WTC11 (cell line): ENCODE data around the gene CCL8. TPM values are rescaled to one million over a fixed set of nuclear protein-coding genes. Genes with fewer than 3 reads are reported as not detected.

Experiments used
- ATAC-seq: fragments of 200-7000 bp; cut with Tn5 transposase; 2 replicates; pipeline ENCODE4 v1.10.0; 2021; ENCODE audit warnings: mild to moderate bottlenecking, moderate library complexity
- Bru-seq: library from RNA; stranded (reverse); fragments of 400-500 nt; gene quantifications from one replicate; lab custom pipeline; 2021; lab: Mats Ljungman, UMichigan
- CTCF ChIA-PET: fragments of 300-600 bp; sonication (Branson Sonifier 250); formaldehyde crosslinking; loops from one replicate; lab custom pipeline; 2021; ENCODE audit warnings: antibody characterized with exemption; lab: Charles Lee
- POLR2A ChIA-PET: fragments of 350-600 bp; sonication (Branson Sonifier 250); formaldehyde crosslinking; loops from one replicate; lab custom pipeline; 2021; ENCODE audit warnings: antibody characterized with exemption; lab: Charles Lee
- DNase-seq: peaks from one replicate; pipeline ENCODE4 v3.0.0; 2021; ENCODE audit warnings: low spot score
- H3K27ac Mint-ChIP-seq: 2 replicates; pipeline ENCODE4 v1.8.0; 2021; ENCODE audit warnings: mixed read lengths
- H3K27me3 Mint-ChIP-seq: 2 replicates; pipeline ENCODE4 v1.8.0; 2021; ENCODE audit warnings: low read depth, mild to moderate bottlenecking, moderate library complexity, mixed read lengths
- H3K36me3 Mint-ChIP-seq: 2 replicates; pipeline ENCODE4 v1.8.0; 2021; ENCODE audit warnings: mixed read lengths
- H3K4me1 Mint-ChIP-seq: 2 replicates; pipeline ENCODE4 v1.8.0; 2022; ENCODE audit warnings: mixed read lengths
- H3K4me3 Mint-ChIP-seq: 2 replicates; pipeline ENCODE4 v1.8.0; 2021; ENCODE audit warnings: mild to moderate bottlenecking, moderate library complexity, mixed read lengths
- H3K9me3 Mint-ChIP-seq: 2 replicates; pipeline ENCODE4 v1.8.0; 2021; ENCODE audit warnings: mixed read lengths
- ARID4B ChIP-seq: sonication (generic); formaldehyde crosslinking; IDR thresholded peaks from 2 replicates; pipeline ENCODE4 v1.8.0; 2023; ENCODE audit warnings: missing genetic modification reagents, mild to moderate bottlenecking, borderline replicate concordance
- CTCF ChIP-seq: fragments of 200-600 bp; IDR thresholded peaks from 2 replicates; pipeline ENCODE4 v1.8.0; 2022; ENCODE audit warnings: antibody characterized with exemption
- E2F5 ChIP-seq: sonication (generic); formaldehyde crosslinking; IDR thresholded peaks from 2 replicates; pipeline ENCODE4 v1.8.1; 2022; ENCODE audit warnings: mild to moderate bottlenecking, moderate library complexity, missing genetic modification reagents
- GABPB1 ChIP-seq: sonication (generic); formaldehyde crosslinking; IDR thresholded peaks from 2 replicates; pipeline ENCODE4 v1.8.1; 2023; ENCODE audit warnings: mild to moderate bottlenecking, missing genetic modification reagents
- GRHL2 ChIP-seq: fragments of 250-450 bp; sonication (Bioruptor Pico); IDR thresholded peaks from 2 replicates; pipeline ENCODE4 v1.8.0; 2022; ENCODE audit warnings: mild to moderate bottlenecking, moderate library complexity; ENCODE audit not compliant: insufficient replicate concordance, severe bottlenecking
- HMGXB4 ChIP-seq: sonication (generic); formaldehyde crosslinking; IDR thresholded peaks from 2 replicates; pipeline ENCODE4 v1.8.1; 2023; ENCODE audit warnings: mild to moderate bottlenecking, moderate library complexity, missing genetic modification reagents
- JAZF1 ChIP-seq: fragments of 250-450 bp; sonication (Bioruptor Pico); IDR thresholded peaks from 2 replicates; pipeline ENCODE4 v1.9.0; 2021; ENCODE audit warnings: moderate library complexity, mild to moderate bottlenecking, inconsistent platforms
- KAT7 ChIP-seq: sonication (generic); formaldehyde crosslinking; IDR thresholded peaks from 2 replicates; pipeline ENCODE4 v1.8.1; 2023; ENCODE audit warnings: missing genetic modification reagents, mild to moderate bottlenecking, borderline replicate concordance
- MAX ChIP-seq: sonication (generic); formaldehyde crosslinking; IDR thresholded peaks from 2 replicates; pipeline ENCODE4 v1.8.0; 2022; ENCODE audit warnings: mild to moderate bottlenecking, missing genetic modification reagents
- MYBL2 ChIP-seq: sonication (generic); formaldehyde crosslinking; IDR thresholded peaks from 2 replicates; pipeline ENCODE4 v1.8.1; 2023; ENCODE audit warnings: mild to moderate bottlenecking, moderate library complexity, missing genetic modification reagents
- NR2C2 ChIP-seq: sonication (generic); formaldehyde crosslinking; IDR thresholded peaks from 2 replicates; pipeline ENCODE4 v1.8.0; 2022; ENCODE audit warnings: mild to moderate bottlenecking, missing genetic modification reagents
- SMAD3 ChIP-seq: sonication (generic); formaldehyde crosslinking; IDR thresholded peaks from 2 replicates; pipeline ENCODE4 v1.8.0; 2022; ENCODE audit warnings: missing genetic modification reagents, mild to moderate bottlenecking, borderline replicate concordance
- TCF7 ChIP-seq: sonication (generic); formaldehyde crosslinking; IDR thresholded peaks from 2 replicates; pipeline ENCODE4 v1.8.0; 2022; ENCODE audit warnings: mild to moderate bottlenecking, low read depth, missing genetic modification reagents, moderate library complexity
- ZNF138 ChIP-seq: sonication (generic); formaldehyde crosslinking; conservative IDR thresholded peaks from 2 replicates; pipeline ENCODE4 v1.8.1; 2022; ENCODE audit warnings: mild to moderate bottlenecking, moderate library complexity, missing genetic modification reagents
- ZNF219 ChIP-seq: sonication (generic); formaldehyde crosslinking; IDR thresholded peaks from 2 replicates; pipeline ENCODE4 v1.8.0; 2023; ENCODE audit warnings: missing genetic modification reagents, mild to moderate bottlenecking, borderline replicate concordance
- ZNF232 ChIP-seq: sonication (generic); formaldehyde crosslinking; IDR thresholded peaks from 2 replicates; pipeline ENCODE4 v1.8.0; 2022; ENCODE audit warnings: mild to moderate bottlenecking, missing genetic modification reagents
- ZNF281 ChIP-seq: sonication (generic); formaldehyde crosslinking; IDR thresholded peaks from 2 replicates; pipeline ENCODE4 v1.8.0; 2023; ENCODE audit warnings: mild to moderate bottlenecking, missing genetic modification reagents
- ZNF396 ChIP-seq: fragments of 250-450 bp; sonication (Bioruptor Pico); IDR thresholded peaks from 2 replicates; pipeline ENCODE4 v1.8.0; 2021; ENCODE audit warnings: mild to moderate bottlenecking, moderate library complexity, borderline replicate concordance
- long read RNA-seq, 3 experiments: library from RNA in 1 of 3; library from capped mRNA in 1 of 3; library from polyadenylated mRNA in 1 of 3; unstranded in 2 of 3; stranded (forward) in 1 of 3; transcript quantifications; one replicate each; pipeline ENCODE4 v2.0.0, GENCODE V29; 2021
- total RNA-seq: library from RNA; stranded (reverse); gene quantifications from 3 replicates; pipeline ENCODE4 v1.2.3, GENCODE V29; 2021
- TF ChIP-seq, protein P1 (sequence below): sonication (generic); formaldehyde crosslinking; IDR thresholded peaks from 2 replicates; pipeline ENCODE4 v1.8.1; 2023; ENCODE audit warnings: mild to moderate bottlenecking, missing genetic modification reagents, borderline replicate concordance

The CCL8 gene
- total RNA-seq, result not detected in 3 replicates
- not detected for Bru-seq, nascent RNA
- long read RNA-seq, experiment 1, result 0 reads
- long read RNA-seq, experiment 2, result 0 reads
- long read RNA-seq, experiment 3, result 0 reads

- ATAC-seq, result no peak
- TF ChIP-seq GABPB1 (no peak), ZNF396 (CRISPR knock-in tag) (no peak), MYBL2 (no peak), NR2C2 (CRISPR knock-in tag) (no peak), ARID4B (no peak), ZNF232 (CRISPR knock-in tag) (no peak), KAT7 (CRISPR knock-in tag) (no peak), E2F5 (CRISPR knock-in tag) (no peak), ZNF281 (CRISPR knock-in tag) (no peak), ZNF219 (CRISPR knock-in tag) (no peak)
- TF ChIP-seq, protein P1, sequence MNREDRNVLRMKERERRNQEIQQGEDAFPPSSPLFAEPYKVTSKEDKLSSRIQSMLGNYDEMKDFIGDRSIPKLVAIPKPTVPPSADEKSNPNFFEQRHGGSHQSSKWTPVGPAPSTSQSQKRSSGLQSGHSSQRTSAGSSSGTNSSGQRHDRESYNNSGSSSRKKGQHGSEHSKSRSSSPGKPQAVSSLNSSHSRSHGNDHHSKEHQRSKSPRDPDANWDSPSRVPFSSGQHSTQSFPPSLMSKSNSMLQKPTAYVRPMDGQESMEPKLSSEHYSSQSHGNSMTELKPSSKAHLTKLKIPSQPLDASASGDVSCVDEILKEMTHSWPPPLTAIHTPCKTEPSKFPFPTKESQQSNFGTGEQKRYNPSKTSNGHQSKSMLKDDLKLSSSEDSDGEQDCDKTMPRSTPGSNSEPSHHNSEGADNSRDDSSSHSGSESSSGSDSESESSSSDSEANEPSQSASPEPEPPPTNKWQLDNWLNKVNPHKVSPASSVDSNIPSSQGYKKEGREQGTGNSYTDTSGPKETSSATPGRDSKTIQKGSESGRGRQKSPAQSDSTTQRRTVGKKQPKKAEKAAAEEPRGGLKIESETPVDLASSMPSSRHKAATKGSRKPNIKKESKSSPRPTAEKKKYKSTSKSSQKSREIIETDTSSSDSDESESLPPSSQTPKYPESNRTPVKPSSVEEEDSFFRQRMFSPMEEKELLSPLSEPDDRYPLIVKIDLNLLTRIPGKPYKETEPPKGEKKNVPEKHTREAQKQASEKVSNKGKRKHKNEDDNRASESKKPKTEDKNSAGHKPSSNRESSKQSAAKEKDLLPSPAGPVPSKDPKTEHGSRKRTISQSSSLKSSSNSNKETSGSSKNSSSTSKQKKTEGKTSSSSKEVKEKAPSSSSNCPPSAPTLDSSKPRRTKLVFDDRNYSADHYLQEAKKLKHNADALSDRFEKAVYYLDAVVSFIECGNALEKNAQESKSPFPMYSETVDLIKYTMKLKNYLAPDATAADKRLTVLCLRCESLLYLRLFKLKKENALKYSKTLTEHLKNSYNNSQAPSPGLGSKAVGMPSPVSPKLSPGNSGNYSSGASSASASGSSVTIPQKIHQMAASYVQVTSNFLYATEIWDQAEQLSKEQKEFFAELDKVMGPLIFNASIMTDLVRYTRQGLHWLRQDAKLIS (CRISPR knock-in tag), result no peak
- TF ChIP-seq, all 79 proteins: peak for 0
- CTCF ChIA-PET, result interaction anchor here (8.0 kb wide), 1 partner anchor 42 kb away, joined by 78 read pairs; no protein-coding TSS in a partner anchor
Observed at GRCh38 chr17:34319039-34319483, at the start of gene CCL8. TSS of gene CCL8 (plus strand) at chr17:34319435. CDS start at chr17:34319502, 67 bp downstream.

GRCh38 chr17:34269969-34270368, 49.3 kb upstream of the CCL8 start, which contains the start of gene CCL7:
TSS of gene CCL7 (plus strand) at chr17:34270221. CDS start at chr17:34270291, 70 bp downstream.
- CTCF ChIA-PET, result interaction anchor here (1.4 to 1.5 kb wide), 2 partner anchors 36 to 99 kb away, joined by 5 to 7 read pairs; no protein-coding TSS in a partner anchor
- POLR2A ChIA-PET, result no interaction called here
- Mint-ChIP-seq H3K27ac (no peak within 1 kb of the TSS), H3K4me3 (no peak within 1 kb of the TSS), H3K9me3 (no peaks in the 10 kb centered on the region), H3K27me3 (peaks cover 20% of the 10 kb centered on the region), H3K4me1 (no peaks in the 10 kb centered on the region), H3K36me3 (no peaks in the 10 kb centered on the region)
- ATAC-seq (no peak), DNase-seq (no peak)
- TF ChIP-seq HMGXB4 (CRISPR knock-in tag) (no peak), GRHL2 (CRISPR knock-in tag) (no peak), CTCF (no peak), SMAD3 (no peak), TCF7 (CRISPR knock-in tag) (no peak), JAZF1 (CRISPR knock-in tag) (no peak), ZNF138 (CRISPR knock-in tag) (no peak), MAX (no peak)

More at GRCh38 chr17:34319039-34319483, at the start of gene CCL8:
- no peaks in the 10 kb centered on the region for H3K9me3 Mint-ChIP-seq
- H3K36me3 Mint-ChIP-seq, result no peaks in the 10 kb centered on the region
- DNase-seq, result no peak
- peaks cover 15% of the 10 kb centered on the region for H3K27me3 Mint-ChIP-seq
- POLR2A ChIA-PET, result no interaction called here
- H3K4me1 Mint-ChIP-seq, result no peaks in the 10 kb centered on the region; the same call in 1 of the 2 replicates
- H3K4me3 Mint-ChIP-seq, result no peak within 1 kb of the TSS
- no peak within 1 kb of the TSS for H3K27ac Mint-ChIP-seq
